ENCODE data around the gene SQSTM1.

The SQSTM1 gene

GRCh38 chr5:179858586-179859427, 38.1 kb downstream of the SQSTM1 start, which contains the start of gene MRNIP:
MRNIP (minus strand) TSS chr5:179858817; CDS start chr5:179858796, 21 bp downstream.
- H3K36me3 ChIP-seq (ENCODE audit: insufficient read depth), result no peaks in the 10 kb centered on the region
- no peak for TF ChIP-seq CTCF (conservative IDR thresholded peaks at IDR 0.05; ENCODE audit: low read depth, low read length)
- H3K9ac ChIP-seq, result peak within 1 kb of the TSS; percentile 46; the same call in 1 of the 2 replicates
- H3K79me2 ChIP-seq (ENCODE audit: insufficient read depth, low read depth), result no peaks in the 10 kb centered on the region
- H3K4me1 ChIP-seq (ENCODE audit: low read depth, poor library complexity, severe bottlenecking), result no peaks in the 10 kb centered on the region
- no peak within 1 kb of the TSS for H3K4me3 ChIP-seq (IDR thresholded peaks at IDR 0.05; ENCODE audit: insufficient read depth, low read depth, low read length)
- H3K27me3 ChIP-seq (ENCODE audit: insufficient read depth, low read depth), result no peaks in the 10 kb centered on the region
- H4K20me1 ChIP-seq (ENCODE audit: insufficient read depth), result no peaks in the 10 kb centered on the region
- peak within 1 kb of the TSS; percentile 51 for H3K4me2 ChIP-seq
- peak within 1 kb of the TSS; percentile 33; the same call in 1 of the 2 replicates for H3K27ac ChIP-seq
- peak within 1 kb of the TSS; percentile 82 for H2AFZ ChIP-seq (ENCODE audit: low read depth)

GRCh38 chr5:179860301-179860700, 39.6 kb downstream of the SQSTM1 start:
- Histone ChIP-seq H3K4me1 (ENCODE audit: low read depth, poor library complexity, severe bottlenecking) (no peaks in the 10 kb centered on the region), H3K27me3 (ENCODE audit: insufficient read depth, low read depth) (no peaks in the 10 kb centered on the region), H3K36me3 (ENCODE audit: insufficient read depth) (no peaks in the 10 kb centered on the region), H3K4me3 (IDR thresholded peaks at IDR 0.05; ENCODE audit: insufficient read depth, low read depth, low read length) (no peak overlapping the region), H2AFZ (ENCODE audit: low read depth) (no peak overlapping the region), H3K4me2 (no peak overlapping the region), H3K79me2 (ENCODE audit: insufficient read depth, low read depth) (no peaks in the 10 kb centered on the region), H4K20me1 (ENCODE audit: insufficient read depth) (no peaks in the 10 kb centered on the region), H3K27ac (no peak overlapping the region), H3K9ac (no peak overlapping the region)
- TF ChIP-seq CTCF (conservative IDR thresholded peaks at IDR 0.05; ENCODE audit: low read depth, low read length), result no peak

GRCh38 chr5:179862296-179862695, 41.6 kb downstream of the SQSTM1 start:
- no peak for TF ChIP-seq CTCF (conservative IDR thresholded peaks at IDR 0.05; ENCODE audit: low read depth, low read length)
- Histone ChIP-seq H3K4me1 (ENCODE audit: low read depth, poor library complexity, severe bottlenecking) (no peaks in the 10 kb centered on the region), H3K27ac (no peak overlapping the region), H3K4me2 (no peak overlapping the region), H3K4me3 (IDR thresholded peaks at IDR 0.05; ENCODE audit: insufficient read depth, low read depth, low read length) (no peak overlapping the region), H3K79me2 (ENCODE audit: insufficient read depth, low read depth) (no peaks in the 10 kb centered on the region), H3K36me3 (ENCODE audit: insufficient read depth) (no peaks in the 10 kb centered on the region), H3K27me3 (ENCODE audit: insufficient read depth, low read depth) (no peaks in the 10 kb centered on the region), H3K9ac (no peak overlapping the region), H4K20me1 (ENCODE audit: insufficient read depth) (no peaks in the 10 kb centered on the region), H2AFZ (ENCODE audit: low read depth) (no peak overlapping the region)

GRCh38 chr5:179862891-179863290, 42.2 kb downstream of the SQSTM1 start:
- no peak overlapping the region for H2AFZ ChIP-seq (ENCODE audit: low read depth)
- H3K4me2 ChIP-seq, result no peak overlapping the region
- no peaks in the 10 kb centered on the region for H3K27me3 ChIP-seq (ENCODE audit: insufficient read depth, low read depth)
- no peaks in the 10 kb centered on the region for H3K36me3 ChIP-seq (ENCODE audit: insufficient read depth)
- no peak overlapping the region for H3K27ac ChIP-seq
- no peak for TF ChIP-seq CTCF (conservative IDR thresholded peaks at IDR 0.05; ENCODE audit: low read depth, low read length)
- H4K20me1 ChIP-seq (ENCODE audit: insufficient read depth), result no peaks in the 10 kb centered on the region
- no peak overlapping the region for H3K9ac ChIP-seq
- H3K4me3 ChIP-seq (IDR thresholded peaks at IDR 0.05; ENCODE audit: insufficient read depth, low read depth, low read length), result no peak overlapping the region
- no peaks in the 10 kb centered on the region for H3K4me1 ChIP-seq (ENCODE audit: low read depth, poor library complexity, severe bottlenecking)
- no peaks in the 10 kb centered on the region for H3K79me2 ChIP-seq (ENCODE audit: insufficient read depth, low read depth)

Measured in KMS-11 (cell line).